GM19043 (cell line): ENCODE data around the gene IL1RAP.

Source experiments
- ATAC-seq: cut with Tn5 transposase; IDR thresholded peaks from one replicate; pipeline ENCODE4 v1.9.1; 2021; ENCODE audit warnings: low read depth; ENCODE audit not compliant: unreplicated experiment

The IL1RAP gene

DNA sequence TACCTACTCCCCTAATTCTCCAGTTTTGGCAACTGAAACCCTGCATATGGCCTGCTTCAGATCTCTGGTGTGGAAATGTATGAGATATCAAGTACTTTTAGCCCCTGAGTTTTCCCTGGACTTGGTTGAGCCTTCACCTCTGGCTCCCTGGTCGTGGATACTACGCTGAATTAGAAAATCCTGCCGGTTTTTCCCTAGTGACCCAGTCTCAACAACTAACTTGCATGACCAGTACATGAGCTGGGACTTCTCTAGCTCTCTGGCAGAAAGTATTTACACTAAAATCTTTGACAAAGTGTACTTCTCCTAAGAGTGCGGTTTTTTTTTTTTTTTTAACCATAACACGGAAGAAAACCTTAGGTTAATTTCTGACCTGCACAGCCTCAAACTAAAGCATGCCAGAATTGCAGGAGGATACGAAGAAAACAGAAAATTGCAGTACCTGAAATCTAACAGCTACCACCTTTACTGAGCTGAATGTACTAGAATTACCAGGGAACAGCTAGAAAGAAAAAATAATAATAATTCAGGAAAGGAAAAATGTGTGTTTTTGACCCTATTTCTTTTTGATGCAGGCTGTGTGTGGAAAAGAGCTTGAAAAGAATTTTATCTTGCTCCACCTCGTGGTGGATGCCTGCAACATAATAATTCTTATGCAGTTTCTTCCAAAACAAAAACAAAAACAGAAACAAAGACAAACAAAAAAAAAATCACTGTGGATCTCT is 183.1 kb downstream of the IL1RAP start:
- no peak for ATAC-seq

DNA sequence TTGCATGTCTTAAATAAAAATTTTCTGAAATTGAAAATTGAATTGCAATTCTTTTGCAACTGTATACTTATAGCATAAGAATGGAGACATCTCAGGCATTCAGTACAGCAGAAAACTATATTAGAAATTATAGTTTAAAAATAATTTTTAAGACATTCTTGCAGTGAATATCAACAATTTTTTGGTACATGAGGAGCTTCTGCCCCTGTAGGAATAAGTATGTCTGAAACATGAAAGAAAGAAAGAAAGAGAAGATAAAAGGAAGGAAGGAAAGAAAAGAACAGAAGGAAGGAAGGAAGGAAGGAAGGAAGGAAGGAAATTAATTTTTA is 183.6 kb downstream of the IL1RAP start:
- no peak for ATAC-seq

- ATAC-seq = no peak
Measured at GRCh38 chr3:190697901-190698300, 184.0 kb downstream of the IL1RAP start.

- ATAC-seq = no peak
Measured at GRCh38 chr3:190699776-190700175, 185.9 kb downstream of the IL1RAP start.

GRCh38 chr3:190701096-190701532 is 187.2 kb downstream of the IL1RAP start:
- ATAC-seq = no peak

GRCh38 chr3:190706582-190706981 is 192.7 kb downstream of the IL1RAP start:
- ATAC-seq = no peak
